ENCODE results near the gene PROSER3.

Gene PROSER3

GRCh38 chr19:35751839-35752745 lies 5.9 kb upstream of the PROSER3 start:
- H3K4me3 ChIP-seq (ENCODE audit: low read depth, low read length) = no peak overlapping the region
- no peak for DNase-seq (ENCODE audit: low read depth)
- no peak for TF ChIP-seq CTCF (IDR thresholded peaks at IDR 0.05; ENCODE audit: low read depth, low read length, missing control alignments)

- H3K4me3 ChIP-seq (ENCODE audit: low read depth, low read length) = no peak overlapping the region
- no peak for TF ChIP-seq CTCF (IDR thresholded peaks at IDR 0.05; ENCODE audit: low read depth, low read length, missing control alignments)
- no peak for DNase-seq (ENCODE audit: low read depth)
These were observed 5.1 kb upstream of the PROSER3 start for GRCh38 chr19:35752746-35753350.

GRCh38 chr19:35753634-35754369 lies 4.2 kb upstream of the PROSER3 start:
- TF ChIP-seq CTCF (IDR thresholded peaks at IDR 0.05; ENCODE audit: low read depth, low read length, missing control alignments) = no peak
- no peak for DNase-seq (ENCODE audit: low read depth)
- H3K4me3 ChIP-seq (ENCODE audit: low read depth, low read length) = no peak overlapping the region

- no peak for DNase-seq (ENCODE audit: low read depth)
- H3K4me3 ChIP-seq (ENCODE audit: low read depth, low read length) = no peak overlapping the region
- no peak for TF ChIP-seq CTCF (IDR thresholded peaks at IDR 0.05; ENCODE audit: low read depth, low read length, missing control alignments)
These were observed 3.4 kb upstream of the PROSER3 start for GRCh38 chr19:35754370-35755130.

GRCh38 chr19:35755131-35755549 lies 2.8 kb upstream of the PROSER3 start:
- DNase-seq (ENCODE audit: low read depth) = no peak
- TF ChIP-seq CTCF (IDR thresholded peaks at IDR 0.05; ENCODE audit: low read depth, low read length, missing control alignments) = no peak
- no peak overlapping the region for H3K4me3 ChIP-seq (ENCODE audit: low read depth, low read length)

- TF ChIP-seq CTCF (IDR thresholded peaks at IDR 0.05; ENCODE audit: low read depth, low read length, missing control alignments) = no peak
- H3K4me3 ChIP-seq (ENCODE audit: low read depth, low read length) = no peak overlapping the region
- no peak for DNase-seq (ENCODE audit: low read depth)
These were observed 2.2 kb upstream of the PROSER3 start for GRCh38 chr19:35755550-35756376.
